GM19397 (cell line): ENCODE data around the gene IPO8.
"Not testable (repeated sequence)": the region's sequence is repeated elsewhere in the genome, so short reads cannot be mapped to it uniquely, and the experiment has no call there.

ENCODE experiments used
- ATAC-seq: cut with Tn5 transposase; IDR thresholded peaks from one replicate; pipeline ENCODE4 v1.9.1; 2021; ENCODE audit warnings: mild to moderate bottlenecking, moderate library complexity; ENCODE audit not compliant: unreplicated experiment

IPO8 gene

DNA sequence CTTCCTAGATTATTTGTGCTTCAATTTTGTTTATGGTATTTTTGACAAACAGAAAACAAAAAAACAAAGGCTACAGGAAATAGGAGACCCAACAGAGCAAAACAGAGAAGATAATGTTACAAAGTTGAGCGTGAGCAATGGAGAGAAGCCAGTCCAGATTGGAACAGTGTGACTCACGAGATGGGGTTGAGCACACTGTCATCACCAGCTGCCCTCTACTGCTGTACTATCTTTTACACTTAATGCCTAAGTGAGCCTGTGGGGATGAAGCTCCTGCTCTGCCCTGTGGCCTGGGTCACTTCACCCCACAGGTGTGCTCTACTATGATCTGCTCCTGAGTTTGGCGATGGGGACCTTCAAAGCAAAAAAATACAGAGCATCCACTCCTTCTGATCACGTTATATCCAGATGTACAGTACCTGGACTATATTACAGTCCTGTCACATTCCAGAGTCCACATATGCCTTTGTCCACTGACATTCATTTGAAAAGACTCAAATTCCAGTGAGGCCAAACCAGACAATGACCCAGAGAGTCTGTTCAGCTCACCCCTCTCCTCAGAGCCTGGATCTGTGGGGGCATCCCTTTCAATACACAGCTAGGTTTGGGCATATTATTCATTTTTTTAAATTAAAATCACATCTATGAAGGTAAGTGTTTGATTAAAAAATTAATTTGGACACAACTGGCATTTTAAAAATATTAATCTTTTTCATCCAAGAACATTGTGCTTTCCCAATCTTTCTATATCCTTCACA lies 4.4 kb downstream of the IPO8 start:
- no peak for ATAC-seq

GRCh38 chr12:30687265-30687986 lies 8.2 kb downstream of the IPO8 start:
- ATAC-seq = no peak

- no peak for ATAC-seq
Observed at GRCh38 chr12:30679241-30679640, 16.4 kb downstream of the IPO8 start.

DNA sequence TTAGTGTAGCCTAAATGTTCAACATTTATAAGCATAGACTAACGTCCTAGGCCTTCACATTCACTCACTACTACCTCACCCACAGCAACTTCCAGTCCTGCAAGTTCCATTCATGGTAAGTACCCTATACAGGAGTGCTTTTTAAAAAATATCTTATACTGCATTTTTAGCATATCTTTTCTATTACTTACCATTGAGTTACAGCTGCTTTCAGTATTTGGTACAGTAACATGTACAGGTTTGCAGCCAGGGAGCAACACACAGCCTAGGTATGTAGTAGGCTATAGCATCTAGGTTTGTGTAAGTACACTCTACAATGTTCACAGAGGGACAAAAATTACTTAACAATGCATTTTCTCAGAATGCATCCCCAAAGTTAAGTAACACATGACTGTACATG lies 17.4 kb downstream of the IPO8 start:
- no peak for ATAC-seq

- ATAC-seq = no peak
Observed at GRCh38 chr12:30661210-30661609, 34.5 kb downstream of the IPO8 start.

DNA sequence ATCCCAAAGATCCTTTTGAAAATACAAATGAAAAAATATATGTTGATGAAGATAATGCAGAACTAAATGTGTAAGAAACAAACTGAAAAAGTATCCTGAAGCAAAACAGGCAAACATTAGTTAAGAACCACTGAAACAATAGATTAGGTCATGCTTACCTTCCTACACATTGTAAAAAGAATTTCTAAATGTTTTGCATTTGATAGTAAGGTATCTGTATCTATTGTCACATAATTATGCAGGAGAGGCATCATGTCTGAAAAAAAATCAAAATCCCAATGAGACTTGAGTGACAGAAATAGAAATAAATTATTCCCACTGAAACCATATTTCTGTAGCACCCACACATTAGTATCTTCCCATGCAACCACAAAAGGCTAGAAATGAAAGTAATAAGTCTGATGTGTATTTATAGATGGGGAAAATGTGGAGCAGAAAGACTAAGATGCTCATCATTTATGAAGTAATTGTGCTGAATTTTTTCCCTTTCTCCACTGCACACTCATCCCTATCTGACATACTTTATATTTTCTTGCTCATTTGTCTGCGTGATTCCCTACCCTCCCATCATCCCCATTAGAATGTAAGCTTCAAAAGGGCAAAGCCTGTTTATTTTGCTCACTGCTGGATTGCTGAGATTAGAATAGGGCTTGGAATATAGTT lies 43.5 kb downstream of the IPO8 start:
- ATAC-seq = no peak

DNA sequence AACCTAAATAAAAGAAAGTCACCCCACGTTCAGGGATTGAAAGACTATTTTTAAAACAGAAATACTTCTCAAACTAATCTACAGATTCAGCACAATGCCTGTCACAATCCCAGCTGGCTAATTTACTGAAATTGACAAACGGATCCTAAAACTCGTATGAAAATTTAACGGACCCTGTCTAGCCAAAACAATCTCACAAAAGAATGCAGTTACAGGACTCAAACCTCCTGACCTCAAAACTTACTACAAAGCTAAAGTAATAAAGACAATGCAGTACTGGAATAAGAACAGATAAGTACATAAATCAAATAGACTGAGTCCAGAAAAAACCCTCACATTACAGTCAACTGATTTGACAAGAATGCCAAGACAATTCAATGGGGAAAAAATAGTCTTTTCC lies 48.8 kb downstream of the IPO8 start:
- no peak for ATAC-seq

DNA sequence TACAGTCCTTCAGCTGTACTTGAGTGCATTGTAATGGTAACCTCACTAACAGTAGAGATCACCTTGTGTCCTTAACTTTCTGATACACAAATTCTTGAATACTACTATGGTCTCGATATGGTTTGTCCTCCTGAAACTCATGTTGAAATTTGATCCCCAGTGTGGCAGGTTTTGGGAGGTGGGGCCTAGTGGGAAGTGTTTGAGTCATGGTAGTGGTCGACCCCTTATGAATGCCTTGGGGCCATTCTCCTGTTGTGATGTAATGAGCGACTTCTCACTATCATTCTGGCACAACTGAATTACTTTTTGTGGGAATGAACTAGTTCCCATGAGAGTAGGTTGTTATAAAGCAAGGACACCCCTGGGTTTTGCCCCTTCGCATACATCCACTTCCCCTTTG lies 52.3 kb downstream of the IPO8 start:
- ATAC-seq = no peak

GRCh38 chr12:30640392-30640791 lies 55.3 kb downstream of the IPO8 start:
- ATAC-seq = no peak

GRCh38 chr12:30635385-30635784 lies 60.3 kb downstream of the IPO8 start:
- no peak for ATAC-seq

- ATAC-seq = no peak
Observed at GRCh38 chr12:30631740-30632139, 63.9 kb downstream of the IPO8 start.

- no peak for ATAC-seq
Observed at GRCh38 chr12:30630979-30631285, 64.7 kb downstream of the IPO8 start.

- ATAC-seq = no peak
Observed at GRCh38 chr12:30630076-30630978, 65.3 kb downstream of the IPO8 start.

DNA sequence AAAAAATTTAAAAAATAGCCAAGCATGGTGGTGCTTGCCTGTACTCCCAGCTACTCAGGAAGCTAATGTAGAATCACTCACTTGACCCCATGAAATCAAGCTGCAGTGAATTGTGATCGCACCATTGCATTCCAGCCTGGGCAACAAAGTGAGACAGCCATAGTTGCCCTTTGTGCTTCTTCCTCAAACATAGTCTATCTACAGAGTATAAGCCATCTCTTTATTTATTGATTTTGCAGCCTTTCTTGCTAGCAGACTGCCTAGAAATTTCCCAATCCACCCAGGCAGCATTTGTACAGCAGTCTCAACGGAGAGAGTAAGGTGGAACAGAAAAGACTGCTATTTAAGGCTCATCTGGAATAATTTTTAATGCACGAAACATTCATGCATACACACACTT lies 68.8 kb downstream of the IPO8 start:
- no peak for ATAC-seq

DNA sequence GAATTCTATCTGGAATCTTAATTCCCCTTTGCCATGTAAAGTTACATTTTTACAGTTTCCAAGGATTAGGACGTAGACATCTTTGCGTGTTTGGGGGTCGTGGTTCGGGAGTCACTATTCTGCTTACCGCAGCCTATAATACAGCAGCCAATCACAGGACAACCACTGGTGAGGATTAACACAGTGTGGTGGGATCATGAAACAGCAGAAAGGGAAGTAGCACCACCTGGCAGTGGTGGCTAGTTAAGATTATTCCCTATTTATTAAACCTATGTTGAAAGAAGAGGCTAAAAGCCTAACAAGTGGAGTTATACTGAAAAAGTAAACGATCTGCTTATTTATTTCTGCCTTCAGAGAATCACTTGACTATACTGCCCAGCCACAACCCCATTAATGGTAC lies 71.7 kb downstream of the IPO8 start:
- ATAC-seq = no peak

DNA sequence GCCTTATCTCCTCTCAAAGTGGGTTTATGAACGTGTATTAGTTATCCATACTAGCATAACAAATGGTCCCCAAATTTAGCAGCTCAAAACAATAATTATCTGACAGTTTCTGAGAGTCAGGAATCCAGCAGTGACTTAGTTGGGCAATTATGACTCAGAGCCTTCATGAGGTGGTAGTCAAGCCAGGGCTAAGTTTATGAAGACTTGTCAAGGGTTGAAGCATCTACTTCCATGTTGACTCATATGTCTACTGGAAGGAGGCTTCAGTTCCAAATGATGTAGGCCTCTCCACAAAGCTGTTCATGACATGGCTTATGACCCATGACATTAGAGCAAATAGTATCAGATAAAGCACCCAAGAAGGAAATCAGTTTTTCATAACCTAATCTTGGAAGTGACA lies 73.2 kb downstream of the IPO8 start:
- no peak for ATAC-seq

DNA sequence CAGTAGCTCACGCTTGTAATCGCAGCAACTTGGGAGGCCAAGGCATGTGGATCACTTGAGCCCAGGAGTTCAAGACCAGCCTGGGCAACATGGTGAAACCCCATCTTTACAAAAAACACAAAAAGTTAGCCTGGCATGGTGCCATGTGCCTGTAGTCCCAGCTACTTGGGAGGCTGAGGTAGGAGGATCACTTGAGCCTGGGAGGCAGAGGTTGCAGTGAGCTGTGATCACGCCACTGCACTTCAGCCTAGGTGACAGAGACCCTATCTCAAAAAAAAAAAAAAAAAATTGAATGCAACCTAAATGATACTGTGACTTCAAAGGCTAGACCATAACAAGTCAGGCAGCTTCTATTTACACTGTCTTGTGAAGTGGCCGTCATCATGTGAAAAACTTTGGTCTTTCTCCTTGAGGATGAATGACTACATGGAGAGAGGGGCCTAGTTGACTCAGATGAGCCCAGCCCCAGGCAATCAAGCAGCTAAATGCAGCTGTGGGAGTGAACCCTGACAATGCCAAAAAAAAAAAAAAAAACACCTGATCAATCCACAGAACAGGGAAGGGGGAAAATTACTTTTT lies 73.9 kb downstream of the IPO8 start:
- ATAC-seq = not testable (repeated sequence)

DNA sequence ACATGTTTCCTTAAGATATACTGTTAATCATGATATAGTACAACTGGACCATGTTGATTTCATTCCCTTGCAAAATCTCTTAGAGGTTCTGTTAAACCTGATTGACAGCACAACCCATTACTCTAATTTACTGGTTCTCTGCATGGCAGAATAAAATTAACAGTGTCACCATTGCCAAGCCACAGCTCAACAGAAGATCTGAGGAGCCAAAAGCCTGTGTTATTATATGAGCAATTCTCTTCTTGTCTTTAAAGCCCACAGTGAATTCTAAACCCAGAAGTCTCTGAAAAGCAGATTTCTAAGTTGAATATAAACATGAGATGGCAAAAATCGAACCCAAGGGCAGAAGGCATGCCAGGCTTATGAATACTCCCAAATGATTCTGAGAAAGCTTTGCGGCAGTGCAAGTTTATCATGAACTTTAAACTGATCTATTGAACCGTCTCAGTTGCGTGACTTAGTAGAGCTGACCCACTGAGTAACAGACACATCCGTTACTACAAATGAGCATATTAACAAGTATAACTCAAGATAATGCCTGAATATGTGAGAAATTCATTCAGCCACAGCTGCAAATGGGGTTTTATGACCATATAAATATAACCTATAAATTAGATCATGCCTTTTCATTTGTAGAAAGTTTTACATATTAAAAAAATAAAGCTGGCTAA lies 78.2 kb downstream of the IPO8 start:
- ATAC-seq = no peak

GRCh38 chr12:30614031-30614430 lies 81.6 kb downstream of the IPO8 start:
- ATAC-seq = no peak

DNA sequence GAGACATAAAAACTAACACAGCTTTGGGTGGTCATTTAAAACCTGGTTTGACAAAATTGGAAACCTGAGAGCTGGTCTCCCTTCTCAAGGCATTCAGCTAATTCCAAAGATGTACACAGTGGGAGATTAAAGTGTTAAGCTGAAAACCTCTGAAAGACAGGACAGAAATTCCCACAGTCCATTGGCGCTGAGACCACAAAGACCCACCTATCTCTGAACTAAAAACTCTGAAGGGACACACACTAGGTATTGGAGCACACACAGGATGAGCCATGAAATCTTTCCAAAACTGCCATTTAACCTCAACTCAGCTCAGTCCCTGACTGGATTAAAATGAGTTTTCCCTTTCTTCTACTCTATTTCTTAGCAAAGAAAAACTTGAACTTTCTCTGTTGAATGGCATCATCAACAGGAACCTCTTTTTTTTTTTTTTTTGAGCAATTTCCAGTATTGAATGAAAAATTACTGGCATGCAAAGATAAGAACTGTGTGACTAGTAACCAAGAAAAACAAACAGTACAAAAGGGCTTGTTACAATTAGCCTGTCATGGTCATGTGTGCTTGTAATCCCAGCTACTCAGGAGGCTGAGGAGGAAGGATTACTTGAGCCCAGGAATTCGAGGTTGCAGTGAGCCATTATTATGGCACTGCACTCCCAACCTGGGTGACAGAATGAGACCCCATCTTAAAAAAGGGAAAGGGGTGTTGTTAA lies 82.4 kb downstream of the IPO8 start:
- ATAC-seq = no peak
